ENCODE data around the gene TMCO4. TPM values are rescaled to one million over a fixed set of nuclear protein-coding genes. Genes with fewer than 3 reads are reported as not detected.

The TMCO4 gene
- total and polyA plus RNA-seq, 2 of the 8 experiments (the other 6 are each of a cell fraction or from before 2014, with no cell fraction given), result 3.0 to 3.1 TPM

GRCh38 chr1:19824036-19824435 lies 24.3 kb upstream of the TMCO4 start:
- FAIRE-seq, result no peak
- H4K8ac ChIP-seq (ENCODE audit: extremely low read depth, insufficient read depth, low read length), result no peak overlapping the region
- TF ChIP-seq RFX5 (IDR thresholded peaks at IDR 0.05; ENCODE audit: borderline replicate concordance, low read depth, low read length) (no peak), CTBP2 (IDR thresholded peaks at IDR 0.05; ENCODE audit: borderline replicate concordance, insufficient read depth, insufficient read length, low read length) (no peak), SUZ12 (IDR thresholded peaks at IDR 0.05; ENCODE audit: low read length) (no peak), ATF2 (IDR thresholded peaks at IDR 0.05; ENCODE audit: low read length) (no peak), ZNF274 (IDR thresholded peaks at IDR 0.05; ENCODE audit: borderline replicate concordance, extremely low read depth, low read length) (no peak), BRCA1 (IDR thresholded peaks at IDR 0.05; ENCODE audit: low read depth, low read length) (no peak), SP2 (IDR thresholded peaks at IDR 0.05; ENCODE audit: low read length) (no peak)
- TF ChIP-seq, protein P1, sequence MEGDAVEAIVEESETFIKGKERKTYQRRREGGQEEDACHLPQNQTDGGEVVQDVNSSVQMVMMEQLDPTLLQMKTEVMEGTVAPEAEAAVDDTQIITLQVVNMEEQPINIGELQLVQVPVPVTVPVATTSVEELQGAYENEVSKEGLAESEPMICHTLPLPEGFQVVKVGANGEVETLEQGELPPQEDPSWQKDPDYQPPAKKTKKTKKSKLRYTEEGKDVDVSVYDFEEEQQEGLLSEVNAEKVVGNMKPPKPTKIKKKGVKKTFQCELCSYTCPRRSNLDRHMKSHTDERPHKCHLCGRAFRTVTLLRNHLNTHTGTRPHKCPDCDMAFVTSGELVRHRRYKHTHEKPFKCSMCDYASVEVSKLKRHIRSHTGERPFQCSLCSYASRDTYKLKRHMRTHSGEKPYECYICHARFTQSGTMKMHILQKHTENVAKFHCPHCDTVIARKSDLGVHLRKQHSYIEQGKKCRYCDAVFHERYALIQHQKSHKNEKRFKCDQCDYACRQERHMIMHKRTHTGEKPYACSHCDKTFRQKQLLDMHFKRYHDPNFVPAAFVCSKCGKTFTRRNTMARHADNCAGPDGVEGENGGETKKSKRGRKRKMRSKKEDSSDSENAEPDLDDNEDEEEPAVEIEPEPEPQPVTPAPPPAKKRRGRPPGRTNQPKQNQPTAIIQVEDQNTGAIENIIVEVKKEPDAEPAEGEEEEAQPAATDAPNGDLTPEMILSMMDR (IDR thresholded peaks at IDR 0.05; ENCODE audit: control extremely low read depth in 1 of 3, insufficient read depth in 1 of 3, low read depth in 1 of 3, low read length in 3 of 3), result no peak
- TF ChIP-seq, protein P2, sequence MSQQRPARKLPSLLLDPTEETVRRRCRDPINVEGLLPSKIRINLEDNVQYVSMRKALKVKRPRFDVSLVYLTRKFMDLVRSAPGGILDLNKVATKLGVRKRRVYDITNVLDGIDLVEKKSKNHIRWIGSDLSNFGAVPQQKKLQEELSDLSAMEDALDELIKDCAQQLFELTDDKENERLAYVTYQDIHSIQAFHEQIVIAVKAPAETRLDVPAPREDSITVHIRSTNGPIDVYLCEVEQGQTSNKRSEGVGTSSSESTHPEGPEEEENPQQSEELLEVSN (IDR thresholded peaks at IDR 0.05), result no peak

More at GRCh38 chr1:19824036-19824435, 24.3 kb upstream of the TMCO4 start:
- H3K36me3 ChIP-seq (ENCODE audit: control insufficient read depth in 2 of 4, insufficient read depth in 4 of 4, low read length in 3 of 4), result no peaks in the 10 kb centered on the region
- H2BK15ac ChIP-seq (ENCODE audit: low read length), result no peak overlapping the region
- ChIA-PET POLR2A (ENCODE audit: partially characterized antibody) (no interaction called here), CTCF (ENCODE audit: partially characterized antibody) (interaction anchor here (0.8 to 4.6 kb wide), 7 partner anchors 10 to 62 kb away, joined by 3 to 21 read pairs (median 4); no protein-coding TSS in a partner anchor)
- WGBS, 2 experiments (ENCODE audit: extremely low coverage in 1 of 2, insufficient coverage in 1 of 2, insufficient read length in 1 of 2, insufficient replicate concordance in 2 of 2, low coverage in 1 of 2, low lambda C conversion rate in 2 of 2, missing lambda C conversion rate in 1 of 2), result 96% methylated on average over 5 of the region's 5 CpGs; no CpG with 5 or more reads in 1 of the 2 experiments
- H4K5ac ChIP-seq (ENCODE audit: insufficient read length, low read depth, low read length), result no peak overlapping the region
- H2BK12ac ChIP-seq (ENCODE audit: low read depth, low read length), result no peak overlapping the region
- H3K4me3 ChIP-seq (ENCODE audit: extremely low read depth in 1 of 4, insufficient read depth in 2 of 4, low read depth in 3 of 4, low read length in 4 of 4), result no peak overlapping the region
- H3K9me3 ChIP-seq (ENCODE audit: insufficient read depth in 2 of 2, low read depth in 1 of 2, low read length in 1 of 2), result no peaks in the 10 kb centered on the region
- no peak overlapping the region for H3K27ac ChIP-seq (ENCODE audit: low read depth, low read length)
- H3K79me1 ChIP-seq (ENCODE audit: low read depth, low read length), result no peaks in the 10 kb centered on the region
- H3K79me2 ChIP-seq (ENCODE audit: control insufficient read depth in 1 of 2, insufficient read depth in 2 of 2, low read length in 2 of 2), result no peaks in the 10 kb centered on the region
- no peak overlapping the region for H3K9ac ChIP-seq (replicated peaks in 1 of 4; ENCODE audit: extremely low read depth in 1 of 4, low read depth in 3 of 4, low read length in 3 of 4)
- no peak overlapping the region for H3K4ac ChIP-seq (replicated peaks; ENCODE audit: insufficient read length, low read depth, low read length)
- no peak overlapping the region for H3K18ac ChIP-seq (ENCODE audit: extremely low read depth, low read length)
- no peak overlapping the region for H3K56ac ChIP-seq (replicated peaks; ENCODE audit: insufficient read length, low read depth, low read length)
- DNase-seq (ENCODE audit: low read depth in 1 of 2, low spot score in 2 of 2), result no peak
- no peaks in the 10 kb centered on the region; a peak in 3 of 7 replicates for H3K4me1 ChIP-seq (replicated peaks in 1 of 4; ENCODE audit: control insufficient read depth in 3 of 4, insufficient read depth in 4 of 4, low read length in 3 of 4)
- no peaks in the 10 kb centered on the region; a peak in 2 of 7 replicates for H3K27me3 ChIP-seq (replicated peaks in 1 of 4; ENCODE audit: control insufficient read depth in 3 of 4, extremely low read depth in 1 of 4, insufficient read depth in 3 of 4, low read length in 3 of 4)
- H2AK5ac ChIP-seq (ENCODE audit: low read depth, low read length), result no peak overlapping the region
- H3K14ac ChIP-seq (ENCODE audit: insufficient read length), result no peak overlapping the region
- H3K23me2 ChIP-seq (ENCODE audit: low read depth, low read length), result no peaks in the 10 kb centered on the region
- H3K23ac ChIP-seq (ENCODE audit: insufficient read length), result no peak overlapping the region
- no peak overlapping the region for H2BK20ac ChIP-seq (ENCODE audit: low read length)
- H2AFZ ChIP-seq (ENCODE audit: low read length), result no peak overlapping the region
- no peak overlapping the region for H2BK120ac ChIP-seq (replicated peaks; ENCODE audit: low read depth, low read length)
- H3K4me2 ChIP-seq (ENCODE audit: insufficient read depth in 1 of 2, low read depth in 2 of 2, low read length in 2 of 2), result no peak overlapping the region
- no peak overlapping the region for H2BK5ac ChIP-seq (ENCODE audit: low read depth, low read length)
- no peaks in the 10 kb centered on the region for H4K20me1 ChIP-seq (replicated peaks in 1 of 2; ENCODE audit: control insufficient read depth in 1 of 2, insufficient read depth in 2 of 2, low read length in 2 of 2)
- H4K91ac ChIP-seq (replicated peaks; ENCODE audit: insufficient read length, low read length), result no peak overlapping the region

All from H1 (cell line).